ENCODE measurements around the gene COIL.

- no peak for TF ChIP-seq CTCF (IDR thresholded peaks at IDR 0.05; ENCODE audit: extremely low read depth in 1 of 2, insufficient read depth in 1 of 2, low read depth in 1 of 2, low read length in 2 of 2)
- no peak for TF ChIP-seq MAX (IDR thresholded peaks at IDR 0.05; ENCODE audit: insufficient read depth, insufficient read length)
- TF ChIP-seq POLR2A (IDR thresholded peaks at IDR 0.05; ENCODE audit: low read depth, low read length): no peak
- no peak for TF ChIP-seq EZH2 (IDR thresholded peaks at IDR 0.05; ENCODE audit: borderline replicate concordance, low read depth, low read length, severe bottlenecking)
Observed at GRCh38 chr17:57010487-57010886, 49.6 kb upstream of the COIL start.
